KOPT-K1 (cell line): ENCODE data around the gene PKNOX2.

Source experiments
- H3K27ac ChIP-seq: fragments of 200-600 bp; sonication (generic); 2 replicates; pipeline ENCODE4 v1.5.1; 2016; ENCODE audit warnings: antibody characterized with exemption, mild to moderate bottlenecking, low read depth, low read length; ENCODE audit not compliant: poor library complexity, severe bottlenecking
- H3K36me3 ChIP-seq: fragments of 200-600 bp; sonication (generic); 2 replicates; pipeline ENCODE4 v1.5.1; 2017; ENCODE audit warnings: antibody characterized with exemption, mild to moderate bottlenecking, low read length, moderate library complexity; ENCODE audit not compliant: insufficient read depth
- H3K9me3 ChIP-seq: fragments of 200-600 bp; sonication (generic); 2 replicates; pipeline ENCODE4 v1.5.1; 2017; ENCODE audit warnings: antibody characterized with exemption, low read length, mild to moderate bottlenecking; ENCODE audit not compliant: insufficient read depth, poor library complexity, severe bottlenecking

PKNOX2 gene

DNA sequence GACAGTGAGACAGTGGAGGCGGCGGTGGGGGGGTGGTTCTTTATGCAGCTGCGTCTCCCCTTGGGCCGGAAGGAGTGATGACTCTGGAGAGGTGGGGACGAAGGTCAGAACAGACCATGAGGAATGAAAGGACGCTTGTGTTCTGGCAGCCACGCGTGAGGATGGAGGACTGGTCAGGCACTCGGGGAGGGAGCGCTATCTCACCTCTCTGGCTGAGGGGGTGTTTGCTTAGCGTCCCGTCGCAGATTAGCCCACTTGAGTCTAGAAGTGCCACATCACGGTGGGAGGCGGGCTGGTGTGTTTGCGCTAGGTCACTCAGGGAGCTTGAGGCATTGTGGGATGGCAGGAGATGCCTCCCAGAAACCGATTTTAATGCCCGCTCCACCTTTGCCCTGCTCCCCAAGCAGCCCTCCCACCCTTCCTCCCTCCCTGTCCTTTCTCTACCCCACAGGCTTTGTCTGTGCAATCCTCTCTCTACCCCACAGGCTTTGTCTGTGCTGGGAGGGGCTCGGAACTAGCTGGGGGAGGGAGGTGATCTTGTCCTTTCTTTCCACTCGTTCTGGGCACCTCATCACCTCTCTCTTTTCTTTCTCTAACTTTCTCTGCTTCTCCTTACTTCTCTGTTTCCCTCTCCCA is 97.8 kb downstream of the PKNOX2 start:
- no peak overlapping the region for H3K27ac ChIP-seq
- no peaks in the 10 kb centered on the region for H3K36me3 ChIP-seq
- H3K9me3 ChIP-seq, result no peaks in the 10 kb centered on the region

- no peaks in the 10 kb centered on the region for H3K9me3 ChIP-seq
- no peak overlapping the region for H3K27ac ChIP-seq
- no peaks in the 10 kb centered on the region for H3K36me3 ChIP-seq
Observed at GRCh38 chr11:125262830-125263218, 98.3 kb downstream of the PKNOX2 start.

DNA sequence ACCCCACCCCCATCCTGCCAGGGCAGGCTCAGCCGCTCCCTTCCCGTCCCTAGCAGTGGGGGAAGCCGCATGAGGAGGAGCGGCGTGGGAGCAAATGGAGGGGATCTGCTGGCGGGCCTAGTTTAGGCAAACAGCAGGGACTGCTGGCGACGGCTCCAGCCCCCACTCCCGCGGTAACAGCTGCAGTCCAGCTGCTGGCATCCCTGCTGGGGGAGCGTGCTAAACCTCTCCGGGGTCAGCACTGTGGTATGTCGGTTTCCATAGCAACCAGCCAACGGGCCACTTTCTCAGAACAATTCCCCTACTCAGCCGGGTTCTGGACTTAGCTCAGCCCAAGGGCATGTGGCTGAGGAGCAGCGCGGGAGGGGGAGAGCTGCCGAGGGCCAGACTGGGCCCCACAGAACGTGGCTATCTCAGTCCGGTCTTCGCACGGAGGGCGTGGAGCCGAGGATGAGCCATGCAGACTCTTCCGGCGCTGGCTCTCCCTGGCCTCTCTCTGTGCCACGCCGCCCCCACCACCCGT is 98.8 kb downstream of the PKNOX2 start:
- H3K27ac ChIP-seq, result no peak overlapping the region
- H3K36me3 ChIP-seq, result no peaks in the 10 kb centered on the region
- H3K9me3 ChIP-seq, result no peaks in the 10 kb centered on the region

DNA sequence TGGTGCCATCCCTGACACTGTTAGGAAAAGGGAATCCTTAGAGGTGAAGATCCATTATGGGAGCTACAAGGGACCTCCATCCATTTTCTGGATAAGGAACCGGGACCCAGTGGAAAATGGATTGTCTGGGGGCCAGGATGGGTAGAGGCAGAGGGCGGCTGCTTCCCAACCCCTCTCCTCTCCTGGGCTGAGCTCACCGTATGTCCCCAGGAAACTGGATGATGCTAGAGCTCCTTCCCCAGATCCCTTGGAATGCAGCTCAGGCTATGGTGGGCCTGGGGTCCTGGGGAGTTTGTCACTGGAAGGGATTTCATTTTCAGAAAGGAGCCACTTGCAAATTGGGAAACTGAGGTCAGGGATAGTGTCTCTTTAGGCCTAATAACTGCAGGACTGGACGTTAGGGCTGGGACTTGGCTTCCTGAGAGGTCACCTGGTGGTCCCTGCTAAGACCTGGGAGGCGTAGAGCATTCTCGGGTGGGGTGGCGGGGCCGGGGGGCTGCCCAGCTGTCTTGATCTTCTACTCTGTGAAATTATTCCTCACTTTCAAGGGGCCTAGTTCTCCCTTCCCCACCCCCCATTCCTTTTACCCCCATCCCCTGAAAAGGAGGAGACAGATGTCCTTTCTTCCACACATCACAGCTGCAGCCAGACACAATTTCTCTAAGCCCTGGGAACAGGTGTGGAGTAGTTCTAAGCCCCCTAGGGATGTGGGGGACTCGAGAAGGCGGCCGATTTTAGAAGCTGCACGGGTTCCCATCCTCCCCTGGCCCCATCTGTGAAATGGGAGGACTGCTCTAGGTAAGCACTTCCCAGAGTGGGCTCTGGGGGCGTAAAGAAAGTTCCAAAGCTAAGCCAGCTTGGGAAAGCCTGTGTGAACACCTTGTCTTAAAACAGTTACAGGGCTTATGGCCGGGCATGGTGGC is 99.8 kb downstream of the PKNOX2 start:
- Histone ChIP-seq H3K36me3 (no peaks in the 10 kb centered on the region), H3K9me3 (no peaks in the 10 kb centered on the region), H3K27ac (no peak overlapping the region)

- Histone ChIP-seq H3K27ac (no peak overlapping the region), H3K9me3 (no peaks in the 10 kb centered on the region), H3K36me3 (no peaks in the 10 kb centered on the region)
Observed at GRCh38 chr11:125267548-125267947, 103.0 kb downstream of the PKNOX2 start.

- Histone ChIP-seq H3K9me3 (no peaks in the 10 kb centered on the region), H3K36me3 (no peaks in the 10 kb centered on the region)
Observed at GRCh38 chr11:125268611-125269010, 104.1 kb downstream of the PKNOX2 start.

DNA sequence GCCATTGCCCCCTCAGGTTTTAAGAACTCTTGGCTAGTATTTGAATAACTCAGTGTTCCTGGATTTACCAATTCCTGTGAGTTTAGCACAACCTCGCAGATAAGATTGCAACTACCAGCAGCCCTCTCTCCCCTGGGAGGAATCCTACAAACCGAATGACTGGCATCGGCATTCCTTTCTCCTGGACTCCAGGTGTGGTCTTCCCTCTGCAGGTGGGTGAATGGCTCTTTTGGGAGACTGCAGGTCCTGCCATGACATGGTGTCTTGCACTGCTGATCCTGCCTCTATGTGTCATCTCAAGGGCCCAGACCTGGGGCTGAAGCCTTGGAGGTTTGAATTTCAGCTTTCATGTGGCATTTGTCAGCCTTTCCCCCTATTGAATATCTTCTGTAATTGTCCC is 105.6 kb downstream of the PKNOX2 start:
- Histone ChIP-seq H3K36me3 (no peaks in the 10 kb centered on the region), H3K9me3 (no peaks in the 10 kb centered on the region), H3K27ac (no peak overlapping the region)

More at GRCh38 chr11:125268611-125269010, 104.1 kb downstream of the PKNOX2 start:
- no peak overlapping the region for H3K27ac ChIP-seq

DNA sequence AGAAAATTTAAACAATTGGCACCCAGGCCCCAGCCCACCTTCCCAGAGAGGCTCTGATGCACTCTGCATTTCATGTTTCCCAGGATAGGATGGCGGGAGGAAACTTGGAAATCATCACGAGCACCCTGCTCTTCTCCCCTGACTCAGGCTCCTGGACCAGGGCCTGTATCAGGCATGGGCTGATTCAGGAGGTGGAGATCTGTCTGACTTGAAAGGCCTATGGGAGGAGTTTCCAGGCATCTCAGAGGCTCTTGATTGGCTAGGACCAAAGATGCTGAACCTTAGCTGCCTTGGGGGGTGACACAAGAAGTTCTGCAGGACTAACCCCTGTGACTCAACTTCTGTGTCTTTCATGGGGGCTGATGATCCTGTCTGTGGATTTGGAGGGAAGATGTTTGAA is 106.2 kb downstream of the PKNOX2 start:
- Histone ChIP-seq H3K9me3 (no peaks in the 10 kb centered on the region), H3K36me3 (no peaks in the 10 kb centered on the region), H3K27ac (no peak overlapping the region)

GRCh38 chr11:125271483-125272091 is 107.0 kb downstream of the PKNOX2 start:
- H3K27ac ChIP-seq, result no peak overlapping the region
- no peaks in the 10 kb centered on the region for H3K36me3 ChIP-seq
- no peaks in the 10 kb centered on the region for H3K9me3 ChIP-seq

GRCh38 chr11:125272092-125272491 is 107.5 kb downstream of the PKNOX2 start:
- Histone ChIP-seq H3K27ac (no peak overlapping the region), H3K36me3 (no peaks in the 10 kb centered on the region), H3K9me3 (no peaks in the 10 kb centered on the region)

GRCh38 chr11:125272821-125273220 is 108.3 kb downstream of the PKNOX2 start:
- Histone ChIP-seq H3K9me3 (no peaks in the 10 kb centered on the region), H3K36me3 (no peaks in the 10 kb centered on the region), H3K27ac (no peak overlapping the region)

- no peaks in the 10 kb centered on the region for H3K9me3 ChIP-seq
- no peak overlapping the region for H3K27ac ChIP-seq
- H3K36me3 ChIP-seq, result no peaks in the 10 kb centered on the region
Observed at GRCh38 chr11:125273519-125274000, 109.0 kb downstream of the PKNOX2 start.

GRCh38 chr11:125274309-125274708 is 109.8 kb downstream of the PKNOX2 start:
- Histone ChIP-seq H3K9me3 (no peaks in the 10 kb centered on the region), H3K27ac (no peak overlapping the region)

DNA sequence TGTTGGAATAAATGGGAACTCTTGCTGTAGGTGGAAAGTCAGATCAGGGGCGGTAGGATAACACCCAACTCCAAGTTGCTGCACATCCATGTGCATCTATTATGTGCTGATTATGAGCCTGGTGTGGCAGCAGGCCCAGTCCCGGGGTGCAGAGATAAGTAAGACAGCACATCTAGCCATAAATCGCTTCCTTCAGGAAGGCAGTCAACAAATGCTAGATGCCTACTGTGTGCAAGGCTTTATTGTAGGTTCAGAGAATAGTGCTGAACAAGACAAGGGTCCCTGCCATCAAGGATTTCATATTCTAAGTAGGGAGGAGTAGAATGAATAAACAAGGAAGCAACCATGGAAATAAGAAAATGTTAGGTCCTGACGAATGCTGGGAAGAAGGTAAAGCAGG is 110.2 kb downstream of the PKNOX2 start:
- Histone ChIP-seq H3K9me3 (no peaks in the 10 kb centered on the region), H3K36me3 (no peaks in the 10 kb centered on the region), H3K27ac (no peak overlapping the region)

More at GRCh38 chr11:125274309-125274708, 109.8 kb downstream of the PKNOX2 start:
- no peaks in the 10 kb centered on the region for H3K36me3 ChIP-seq
